DND-41 (cell line): ENCODE data around the gene CREBBP.

Experiments used
- ATAC-seq: fragments of 200-7000 bp; cut with Tn5 transposase; 3 replicates; pipeline ENCODE4 v1.9.1; 2021; ENCODE audit warnings: low read depth; ENCODE audit not compliant: insufficient read depth
- DNase-seq: peaks from one replicate; pipeline ENCODE4 v3.0.0-alpha.2; 2020
- H2AFZ ChIP-seq: 2 replicates; pipeline ENCODE4 v1.6.0; 2012; ENCODE audit warnings: low read depth, low read length
- H3K27ac ChIP-seq: 2 replicates; pipeline ENCODE4 v1.5.1; 2012; ENCODE audit warnings: low read length, inconsistent platforms
- H3K27me3 ChIP-seq: fragments of 200-600 bp; sonication (generic); 2 replicates; pipeline ENCODE4 v1.6.0; 2012; ENCODE audit warnings: low read length, mild to moderate bottlenecking, inconsistent platforms; ENCODE audit not compliant: insufficient read depth, poor library complexity
- H3K36me3 ChIP-seq: 2 replicates; pipeline ENCODE4 v1.5.1; 2012; ENCODE audit warnings: low read length, inconsistent platforms; ENCODE audit not compliant: insufficient read depth
- H3K4me1 ChIP-seq: 2 replicates; pipeline ENCODE4 v1.5.1; 2012; ENCODE audit warnings: mild to moderate bottlenecking, low read length; ENCODE audit not compliant: insufficient read depth
- H3K4me2 ChIP-seq: 2 replicates; pipeline ENCODE4 v1.6.0; 2012; ENCODE audit warnings: mild to moderate bottlenecking, moderate library complexity, low read length, inconsistent platforms; ENCODE audit not compliant: insufficient read depth
- H3K4me3 ChIP-seq, 2 experiments: fragments of 200-600 bp in 1 of 2; shearing (Covaris generic) in 1 of 2; 2 replicates each; pipeline ENCODE4 v1.5.1; 2012 to 2016; ENCODE audit warnings: inconsistent platforms in 2 of 2, low read length in 2 of 2, mild to moderate bottlenecking in 2 of 2, low read depth in 1 of 2, moderate library complexity in 1 of 2
- H3K79me2 ChIP-seq: 2 replicates; pipeline ENCODE4 v1.6.0; 2012; ENCODE audit warnings: low read length, inconsistent platforms; ENCODE audit not compliant: insufficient read depth
- H3K9ac ChIP-seq: 2 replicates; pipeline ENCODE4 v1.6.0; 2012; ENCODE audit warnings: low read depth, mild to moderate bottlenecking, inconsistent platforms, low read length, moderate library complexity
- H3K9me3 ChIP-seq: 2 replicates; pipeline ENCODE4 v1.5.1; 2012; ENCODE audit warnings: low read length, moderate library complexity, mild to moderate bottlenecking, inconsistent platforms; ENCODE audit not compliant: insufficient read depth, severe bottlenecking
- H4K20me1 ChIP-seq: 2 replicates; pipeline ENCODE4 v1.6.0; 2012; ENCODE audit warnings: low read length; ENCODE audit not compliant: insufficient read depth
- CTCF ChIP-seq: IDR thresholded peaks from 2 replicates; pipeline ENCODE4 v1.5.1; 2012; ENCODE audit warnings: borderline replicate concordance, low read length, moderate library complexity, mild to moderate bottlenecking; ENCODE audit not compliant: poor library complexity, severe bottlenecking; ENCODE audit errors: extremely low read depth
- EZH2 ChIP-seq: IDR thresholded peaks from 3 replicates; pipeline ENCODE4 v1.6.1; 2012; ENCODE audit warnings: borderline replicate concordance, low read depth, mild to moderate bottlenecking, moderate library complexity, low read length, inconsistent platforms; ENCODE audit not compliant: severe bottlenecking

CREBBP gene

DNA sequence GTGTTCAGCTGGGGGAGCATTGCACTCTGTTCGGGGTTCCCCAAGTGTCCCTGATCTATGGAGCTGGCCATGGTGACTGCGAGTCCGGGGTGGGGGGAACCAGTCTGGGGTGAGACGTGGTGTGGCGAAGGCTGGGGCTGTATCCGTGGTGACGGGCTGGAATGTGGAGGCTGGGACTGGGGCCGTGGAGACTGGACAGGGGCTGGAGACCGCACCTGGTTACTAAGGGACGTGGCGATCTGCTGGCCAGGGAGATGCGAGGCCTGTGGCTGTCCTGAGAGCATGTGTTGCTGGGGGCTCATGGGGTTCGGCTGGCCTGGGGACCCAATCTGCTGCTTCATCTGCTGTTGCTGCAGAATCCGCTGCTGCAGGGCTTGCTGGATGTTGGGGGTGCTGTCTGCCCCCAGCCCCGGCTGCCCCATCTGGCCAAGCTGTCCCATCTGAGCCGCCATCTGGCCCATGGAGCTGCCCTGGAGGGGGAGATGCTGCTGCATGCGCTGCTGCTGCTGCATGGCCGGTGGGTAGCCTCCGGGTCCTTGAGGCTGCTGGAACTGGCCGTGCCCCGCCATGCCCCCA lies 152.6 kb downstream of the CREBBP start:
- ATAC-seq = no peak
- peaks cover 58% of the 10 kb centered on the region for H3K36me3 ChIP-seq
- no peak overlapping the region for H2AFZ ChIP-seq

GRCh38 chr16:3726021-3726687 lies 154.4 kb downstream of the CREBBP start:
- no peak overlapping the region for H3K4me3 ChIP-seq

More for the DNA sequence above, 152.6 kb downstream of the CREBBP start:
- Histone ChIP-seq H3K9ac (no peak overlapping the region), H4K20me1 (peaks cover 50% of the 10 kb centered on the region), H3K4me2 (no peak overlapping the region), H3K79me2 (no peaks in the 10 kb centered on the region), H3K27ac (no peak overlapping the region), H3K4me1 (no peaks in the 10 kb centered on the region), H3K27me3 (no peaks in the 10 kb centered on the region), H3K4me3 (no peak overlapping the region), H3K9me3 (no peaks in the 10 kb centered on the region)
- no peak for TF ChIP-seq EZH2
- no peak for TF ChIP-seq CTCF
- no peak for DNase-seq

GRCh38 chr16:3725276-3725675 lies 155.2 kb downstream of the CREBBP start:
- no peaks in the 10 kb centered on the region for H3K4me1 ChIP-seq
- DNase-seq (no peak), ATAC-seq (0 out of 3 replicates have a peak, but pooled peaks have one; percentile 36)
- H3K27me3 ChIP-seq = no peaks in the 10 kb centered on the region
- H2AFZ ChIP-seq = no peak overlapping the region
- H4K20me1 ChIP-seq = peaks cover 34% of the 10 kb centered on the region
- H3K9ac ChIP-seq = no peak overlapping the region
- H3K36me3 ChIP-seq = peaks cover 32% of the 10 kb centered on the region
- no peak overlapping the region for H3K4me2 ChIP-seq
- no peak overlapping the region for H3K4me3 ChIP-seq
- TF ChIP-seq EZH2 (no peak), CTCF (no peak)
- no peaks in the 10 kb centered on the region for H3K79me2 ChIP-seq
- no peak overlapping the region for H3K27ac ChIP-seq
- H3K9me3 ChIP-seq = no peaks in the 10 kb centered on the region

More at GRCh38 chr16:3726021-3726687, 154.4 kb downstream of the CREBBP start:
- Histone ChIP-seq H3K4me1 (no peaks in the 10 kb centered on the region), H3K9ac (no peak overlapping the region), H3K36me3 (peaks cover 41% of the 10 kb centered on the region), H3K27ac (no peak overlapping the region), H4K20me1 (peaks cover 43% of the 10 kb centered on the region), H3K79me2 (no peaks in the 10 kb centered on the region), H2AFZ (no peak overlapping the region), H3K27me3 (no peaks in the 10 kb centered on the region), H3K9me3 (no peaks in the 10 kb centered on the region), H3K4me2 (no peak overlapping the region)
- DNase-seq (no peak), ATAC-seq (no peak)
- TF ChIP-seq CTCF (no peak), EZH2 (no peak)
